Neural cell (in vitro differentiated cells): ENCODE results near the gene ANXA2.

ENCODE experiments used
- SMC3 ChIP-seq: fragments of 450-650 bp; conservative IDR thresholded peaks from 2 replicates; pipeline ENCODE4 v1.6.1; 2014; ENCODE audit warnings: antibody characterized with exemption, mild to moderate bottlenecking, moderate library complexity; ENCODE audit not compliant: poor library complexity
- TF ChIP-seq, protein P1 (sequence below): fragments of 450-650 bp; IDR thresholded peaks from 2 replicates; pipeline ENCODE4 v1.5.1; 2014; ENCODE audit warnings: antibody characterized with exemption, mild to moderate bottlenecking, moderate library complexity; ENCODE audit not compliant: poor library complexity, severe bottlenecking

DNA sequence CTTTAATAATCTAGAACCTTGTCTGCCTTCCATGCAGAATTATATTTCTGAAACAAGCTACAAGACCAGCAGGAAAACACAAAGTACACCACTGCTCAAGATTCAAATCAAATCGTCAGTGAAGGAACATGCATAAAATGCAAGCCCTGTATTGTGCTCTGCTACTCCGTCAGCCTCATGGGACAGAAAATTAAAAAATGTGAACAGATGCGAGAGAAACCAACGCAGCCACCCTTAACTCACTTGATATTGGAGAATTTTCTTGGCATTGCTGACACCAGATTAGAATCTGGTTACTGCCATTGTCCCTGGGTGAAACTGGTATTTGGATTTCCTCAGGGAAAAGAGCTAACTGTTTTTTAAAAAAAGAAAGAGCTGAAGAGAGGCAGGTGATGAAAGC is 23.6 kb downstream of the ANXA2 start:
- TF ChIP-seq SMC3 = no peak
- TF ChIP-seq, protein P1, sequence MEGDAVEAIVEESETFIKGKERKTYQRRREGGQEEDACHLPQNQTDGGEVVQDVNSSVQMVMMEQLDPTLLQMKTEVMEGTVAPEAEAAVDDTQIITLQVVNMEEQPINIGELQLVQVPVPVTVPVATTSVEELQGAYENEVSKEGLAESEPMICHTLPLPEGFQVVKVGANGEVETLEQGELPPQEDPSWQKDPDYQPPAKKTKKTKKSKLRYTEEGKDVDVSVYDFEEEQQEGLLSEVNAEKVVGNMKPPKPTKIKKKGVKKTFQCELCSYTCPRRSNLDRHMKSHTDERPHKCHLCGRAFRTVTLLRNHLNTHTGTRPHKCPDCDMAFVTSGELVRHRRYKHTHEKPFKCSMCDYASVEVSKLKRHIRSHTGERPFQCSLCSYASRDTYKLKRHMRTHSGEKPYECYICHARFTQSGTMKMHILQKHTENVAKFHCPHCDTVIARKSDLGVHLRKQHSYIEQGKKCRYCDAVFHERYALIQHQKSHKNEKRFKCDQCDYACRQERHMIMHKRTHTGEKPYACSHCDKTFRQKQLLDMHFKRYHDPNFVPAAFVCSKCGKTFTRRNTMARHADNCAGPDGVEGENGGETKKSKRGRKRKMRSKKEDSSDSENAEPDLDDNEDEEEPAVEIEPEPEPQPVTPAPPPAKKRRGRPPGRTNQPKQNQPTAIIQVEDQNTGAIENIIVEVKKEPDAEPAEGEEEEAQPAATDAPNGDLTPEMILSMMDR = no peak
